Urinary bladder (tissue), 4 donors: ENCODE data around the gene SLC27A4. TPM values are rescaled to one million over a fixed set of nuclear protein-coding genes. Genes with fewer than 3 reads are reported as not detected.
"Not testable (repeated sequence)": the region's sequence is repeated elsewhere in the genome, so short reads cannot be mapped to it uniquely, and the experiment has no call there.

Experiments
- DNase-seq: peaks from one replicate; pipeline ENCODE4 v3.0.0-alpha.2; 2015; ENCODE audit errors: extremely low spot score
- H3K27ac ChIP-seq: one replicate; pipeline ENCODE4 v1.5.1; 2013; ENCODE audit warnings: low read depth, mild to moderate bottlenecking, moderate library complexity
- H3K36me3 ChIP-seq: one replicate; pipeline ENCODE4 v1.6.1; 2013; ENCODE audit warnings: mild to moderate bottlenecking, moderate library complexity; ENCODE audit not compliant: insufficient read depth
- H3K4me1 ChIP-seq: one replicate; pipeline ENCODE4 v1.6.1; 2013; ENCODE audit warnings: mild to moderate bottlenecking, moderate library complexity; ENCODE audit not compliant: insufficient read depth
- H3K4me3 ChIP-seq: one replicate; pipeline ENCODE4 v1.5.1; 2013; ENCODE audit warnings: low read depth, low read length
- WGBS: extraction: QIAGEN DNeasy Blood & Tissue Kit; methylation state at CpG from one replicate; pipeline ENCODE4 v1.1.7; 2013; 5-methylcytosine and 5-hydroxymethylcytosine counted together
- polyA plus RNA-seq: library from polyadenylated mRNA; stranded (reverse); fragments of 200-250 nt; gene quantifications from one replicate; pipeline ENCODE4 v1.2.3, GENCODE V29; 2013
- total RNA-seq: library from RNA; depleted of rRNA; stranded (reverse); fragments of >200 nt; gene quantifications from one replicate; pipeline ENCODE4 v1.2.3, GENCODE V29; 2014
- donor health status: healthy with polysubstance abuse.
- donor health status: healthy.

The SLC27A4 gene
- total and polyA plus RNA-seq, 2 donors: 8.1 to 23.1 TPM

GRCh38 chr9:128338852-128339614 lies 1.3 kb upstream of the SLC27A4 start:
- WGBS: 91% methylated on average over 15 of the region's 15 CpGs
- not testable (repeated sequence) for H3K27ac ChIP-seq, H3K4me1 ChIP-seq, H3K36me3 ChIP-seq, DNase-seq, H3K4me3 ChIP-seq

GRCh38 chr9:128340691-128341434 lies 536 bp downstream of the SLC27A4 start:
- no peaks in the 10 kb centered on the region for H3K36me3 ChIP-seq
- no peak for DNase-seq
- under 1% methylated on average over 48 of the region's 48 CpGs for WGBS
- peak overlapping the region; percentile 70 for H3K27ac ChIP-seq
- H3K4me1 ChIP-seq: no peaks in the 10 kb centered on the region
- peak overlapping the region; percentile 84 for H3K4me3 ChIP-seq

GRCh38 chr9:128341435-128341849 lies 1.1 kb downstream of the SLC27A4 start:
- DNase-seq: no peak
- WGBS: 33% methylated on average over 13 of the region's 13 CpGs
- no peaks in the 10 kb centered on the region for H3K36me3 ChIP-seq
- H3K4me1 ChIP-seq: no peaks in the 10 kb centered on the region
- no peak overlapping the region for H3K27ac ChIP-seq
- H3K4me3 ChIP-seq: peak overlapping the region; percentile 84

GRCh38 chr9:128342971-128343680 lies 2.8 kb downstream of the SLC27A4 start:
- DNase-seq: no peak
- no peaks in the 10 kb centered on the region for H3K36me3 ChIP-seq
- WGBS: 96% methylated on average over 8 of the region's 8 CpGs
- no peaks in the 10 kb centered on the region for H3K4me1 ChIP-seq
- H3K4me3 ChIP-seq: no peak overlapping the region
- H3K27ac ChIP-seq: no peak overlapping the region

GRCh38 chr9:128343855-128344254 lies 3.5 kb downstream of the SLC27A4 start:
- H3K4me3 ChIP-seq: no peak overlapping the region
- WGBS: 97% methylated on average over 4 of the region's 4 CpGs
- no peaks in the 10 kb centered on the region for H3K4me1 ChIP-seq
- DNase-seq: no peak
- H3K36me3 ChIP-seq: peaks cover 2% of the 10 kb centered on the region
- no peak overlapping the region for H3K27ac ChIP-seq

GRCh38 chr9:128344931-128345605 lies 4.7 kb downstream of the SLC27A4 start:
- Histone ChIP-seq H3K4me3 (no peak overlapping the region), H3K27ac (no peak overlapping the region), H3K4me1 (no peaks in the 10 kb centered on the region), H3K36me3 (peaks cover 2% of the 10 kb centered on the region)
- DNase-seq: no peak
- WGBS: 94% methylated on average over 28 of the region's 28 CpGs

- Histone ChIP-seq H3K4me1 (no peaks in the 10 kb centered on the region), H3K36me3 (peaks cover 2% of the 10 kb centered on the region), H3K27ac (no peak overlapping the region), H3K4me3 (no peak overlapping the region)
- WGBS: 85% methylated on average over 2 of the region's 2 CpGs
- DNase-seq: no peak
These were observed 8.8 kb downstream of the SLC27A4 start for GRCh38 chr9:128349125-128349524.

- no peak overlapping the region for H3K27ac ChIP-seq
- 92% methylated on average over 6 of the region's 6 CpGs for WGBS
- H3K4me3 ChIP-seq: no peak overlapping the region
- H3K4me1 ChIP-seq: no peaks in the 10 kb centered on the region
- DNase-seq: no peak
- peaks cover 2% of the 10 kb centered on the region for H3K36me3 ChIP-seq
These were observed 9.4 kb downstream of the SLC27A4 start for GRCh38 chr9:128349772-128350171.

- WGBS: 96% methylated on average over 19 of the region's 19 CpGs
- Histone ChIP-seq H3K36me3 (peaks cover 2% of the 10 kb centered on the region), H3K4me3 (no peak overlapping the region), H3K27ac (no peak overlapping the region), H3K4me1 (no peaks in the 10 kb centered on the region)
- DNase-seq: no peak
These were observed 15.1 kb downstream of the SLC27A4 start for GRCh38 chr9:128355451-128355850.

- Histone ChIP-seq H3K27ac (no peak overlapping the region), H3K36me3 (peaks cover 2% of the 10 kb centered on the region), H3K4me1 (no peaks in the 10 kb centered on the region), H3K4me3 (no peak overlapping the region)
- DNase-seq: no peak
- 76% methylated on average over 8 of the region's 8 CpGs for WGBS
These were observed 17.8 kb downstream of the SLC27A4 start for GRCh38 chr9:128358090-128358489.

- Histone ChIP-seq H3K4me3 (no peak overlapping the region), H3K4me1 (no peaks in the 10 kb centered on the region), H3K27ac (no peak overlapping the region), H3K36me3 (peaks cover 2% of the 10 kb centered on the region)
- WGBS: 86% methylated on average over 4 of the region's 4 CpGs
- no peak for DNase-seq
These were observed 18.5 kb downstream of the SLC27A4 start for GRCh38 chr9:128358861-128359260.

GRCh38 chr9:128360826-128361225 lies 20.5 kb downstream of the SLC27A4 start:
- Histone ChIP-seq H3K27ac (no peak overlapping the region), H3K36me3 (peaks cover 2% of the 10 kb centered on the region), H3K4me1 (no peaks in the 10 kb centered on the region), H3K4me3 (no peak overlapping the region)
- WGBS: 53% methylated on average over 2 of the region's 2 CpGs
- no peak for DNase-seq

GRCh38 chr9:128361296-128361985 lies 21.1 kb downstream of the SLC27A4 start:
- WGBS: 50% methylated on average over 14 of the region's 14 CpGs
- H3K4me1 ChIP-seq: no peaks in the 10 kb centered on the region
- no peak overlapping the region for H3K27ac ChIP-seq
- H3K4me3 ChIP-seq: no peak overlapping the region
- H3K36me3 ChIP-seq: peaks cover 2% of the 10 kb centered on the region
- DNase-seq: no peak
